Activated CD8-positive, alpha-beta memory T cell treated with anti-CD3 and anti-CD28 coated beads, Interleukin-2, amount 50 U/mL, for 1 hour (primary cell): ENCODE data around the gene PIGQ.

ENCODE experiments used
- DNase-seq: peaks from one replicate; pipeline ENCODE4 v3.0.0-alpha.2; 2020; ENCODE audit errors: extremely low read depth

The PIGQ gene

GRCh38 chr16:569445-570254 is at the start of gene PIGQ:
Gene PIGQ, plus strand, starts transcription at chr16:569968. Its CDS starts 4,107 bp downstream, at chr16:574075.
- DNase-seq: no peak

- DNase-seq: no peak
These were observed 48.9 kb upstream of the PIGQ start for GRCh38 chr16:520847-521246.

GRCh38 chr16:521381-522210 is 48.2 kb upstream of the PIGQ start:
- DNase-seq: no peak

- DNase-seq: no peak
These were observed 47.3 kb upstream of the PIGQ start for GRCh38 chr16:522320-523096.

- DNase-seq: no peak
These were observed 46.5 kb upstream of the PIGQ start for GRCh38 chr16:523097-523741.

GRCh38 chr16:524274-525040 is 45.3 kb upstream of the PIGQ start:
- DNase-seq: no peak

GRCh38 chr16:525123-525519 is 44.6 kb upstream of the PIGQ start:
- DNase-seq: no peak

- no peak for DNase-seq
These were observed 44.1 kb upstream of the PIGQ start for GRCh38 chr16:525520-526180.

GRCh38 chr16:526181-527014 is 43.4 kb upstream of the PIGQ start:
- DNase-seq: no peak

GRCh38 chr16:527015-527903 is 42.5 kb upstream of the PIGQ start, which contains the start of gene CAPN15:
Gene CAPN15, plus strand, starts transcription at chr16:527712. Its CDS starts 19,127 bp downstream, at chr16:546839.
- DNase-seq: peak; percentile 38

- no peak for DNase-seq
These were observed 41.4 kb upstream of the PIGQ start for GRCh38 chr16:528111-529011.

GRCh38 chr16:529012-529575 is 40.7 kb upstream of the PIGQ start:
- no peak for DNase-seq

GRCh38 chr16:530111-530817 is 39.5 kb upstream of the PIGQ start:
- no peak for DNase-seq

GRCh38 chr16:531494-532125 is 38.2 kb upstream of the PIGQ start:
- DNase-seq: no peak

GRCh38 chr16:533391-534123 is 36.2 kb upstream of the PIGQ start:
- DNase-seq: no peak
